ENCODE measurements around the gene ABCC6.
"Not testable (repeated sequence)": the region's sequence is repeated elsewhere in the genome, so short reads cannot be mapped to it uniquely, and the experiment has no call there.

ABCC6 gene

DNA sequence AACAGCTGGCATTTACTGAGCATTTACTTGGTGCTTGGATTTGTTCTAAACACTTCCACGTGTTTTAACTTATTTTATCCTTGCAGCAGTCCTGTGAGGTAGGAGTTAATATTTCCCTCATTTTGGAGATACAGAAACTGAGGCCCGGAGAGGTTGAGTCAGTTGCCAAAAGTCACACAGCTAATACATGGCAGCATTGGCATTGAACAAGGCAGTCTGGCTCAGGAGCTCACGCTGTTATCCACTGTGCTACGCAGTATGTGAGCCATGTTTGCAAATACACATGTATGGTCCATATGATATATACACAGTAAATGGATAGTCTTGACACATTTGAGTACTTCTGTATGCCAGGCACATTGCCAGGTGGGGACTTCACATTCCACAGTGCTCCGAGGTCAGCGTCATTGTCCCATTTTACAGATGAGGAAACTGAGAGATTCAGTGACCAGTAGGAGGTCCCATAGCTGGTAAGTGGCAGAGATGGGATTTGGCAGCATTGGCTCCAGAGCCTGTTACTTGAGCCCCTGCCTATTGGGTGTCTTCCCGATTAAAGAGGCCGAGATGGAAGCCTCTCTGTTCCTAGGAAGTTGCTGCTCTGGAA lies 110.7 kb downstream of the ABCC6 start:
- no peak for DNase-seq (ENCODE audit: low spot score)

DNA sequence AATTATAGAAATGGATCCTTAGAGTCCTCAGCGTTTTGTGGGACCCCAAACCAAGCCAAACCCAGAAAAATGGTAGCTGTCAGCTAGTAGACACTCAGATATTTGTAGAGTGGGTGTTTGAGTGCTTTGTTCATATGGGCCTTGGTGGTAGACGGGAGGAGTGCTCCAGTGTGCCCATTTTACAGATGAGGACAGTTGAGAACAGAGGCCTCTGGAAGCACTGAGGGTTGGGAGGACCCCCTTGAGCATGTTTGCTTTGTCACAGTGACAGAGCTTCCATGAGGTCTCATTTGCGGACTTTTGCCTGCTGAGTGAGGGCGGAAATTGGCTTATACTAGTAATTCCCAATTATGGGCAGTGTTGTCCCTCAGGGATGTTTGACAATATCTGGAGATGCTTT lies 111.7 kb downstream of the ABCC6 start:
- no peak for DNase-seq (ENCODE audit: low spot score)

DNA sequence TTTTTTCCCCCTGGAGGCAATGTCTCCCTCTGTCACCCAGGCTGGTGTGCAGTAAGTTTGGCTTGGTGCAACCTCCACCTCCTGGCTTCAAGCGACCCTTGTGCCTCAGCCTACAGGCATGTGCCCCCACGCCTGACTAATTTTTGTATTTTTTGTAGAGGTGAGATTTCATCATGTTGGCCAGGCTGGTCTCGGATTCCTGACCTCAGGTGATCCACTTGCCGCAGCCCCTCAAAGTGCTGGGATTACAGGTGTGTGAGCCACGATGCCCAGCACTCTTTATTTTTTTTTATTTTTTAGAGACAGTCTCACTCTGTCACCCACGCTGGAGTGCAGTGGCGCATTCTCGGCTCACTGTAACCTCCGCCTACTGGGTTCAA lies 113.2 kb downstream of the ABCC6 start:
- no peak for DNase-seq (ENCODE audit: low spot score)

DNA sequence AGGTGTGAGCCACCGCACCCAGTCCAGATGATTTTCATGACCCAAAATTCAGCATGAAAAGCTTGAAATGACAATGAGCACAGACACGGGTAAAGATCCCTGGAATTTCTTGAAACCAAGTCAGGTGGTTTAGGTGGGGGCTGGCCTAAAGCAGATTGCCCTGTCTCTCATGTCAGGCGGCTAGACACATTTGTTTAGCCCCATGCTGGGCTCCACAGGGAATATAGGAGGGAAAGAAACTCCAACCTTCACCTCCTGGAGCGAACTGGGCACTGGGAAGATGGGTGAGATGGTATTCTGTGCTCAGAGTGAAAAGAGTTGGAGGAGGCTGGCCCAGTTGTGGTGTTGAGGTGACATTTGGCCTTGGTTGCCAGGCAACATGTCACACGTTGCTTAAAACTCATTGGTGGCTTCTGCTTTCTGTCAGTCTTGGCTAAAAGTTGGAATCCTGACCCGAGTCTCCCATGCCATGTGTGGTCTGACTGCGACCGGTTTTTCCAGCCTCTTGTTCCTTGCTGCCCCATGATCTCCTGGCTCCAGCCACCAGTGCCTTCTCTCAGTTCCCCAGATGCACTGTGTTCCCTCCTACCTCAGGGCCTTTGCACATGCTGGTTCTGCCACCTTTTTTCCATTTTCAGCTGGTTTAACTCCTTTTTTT lies 113.7 kb downstream of the ABCC6 start:
- DNase-seq (ENCODE audit: low spot score), result no peak

DNA sequence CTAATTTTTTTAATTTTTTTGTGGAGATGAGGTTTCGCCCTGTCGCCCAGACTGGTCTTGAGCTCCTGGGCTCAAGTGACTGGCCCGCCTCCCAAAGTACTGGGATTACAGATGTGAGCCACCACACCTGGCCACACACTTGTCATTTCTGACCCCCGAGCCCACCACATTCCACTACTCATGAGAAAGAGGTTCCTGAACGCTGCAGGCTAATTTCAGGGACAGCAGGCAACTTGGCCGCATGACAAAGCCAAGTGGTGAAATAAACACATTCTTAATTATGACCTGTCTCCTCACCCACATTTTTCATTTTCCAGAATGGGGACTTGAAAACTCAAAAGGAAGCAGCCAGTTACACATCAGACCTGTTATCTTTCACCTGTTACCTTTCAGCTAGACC lies 114.5 kb downstream of the ABCC6 start:
- DNase-seq (ENCODE audit: low spot score), result no peak

DNA sequence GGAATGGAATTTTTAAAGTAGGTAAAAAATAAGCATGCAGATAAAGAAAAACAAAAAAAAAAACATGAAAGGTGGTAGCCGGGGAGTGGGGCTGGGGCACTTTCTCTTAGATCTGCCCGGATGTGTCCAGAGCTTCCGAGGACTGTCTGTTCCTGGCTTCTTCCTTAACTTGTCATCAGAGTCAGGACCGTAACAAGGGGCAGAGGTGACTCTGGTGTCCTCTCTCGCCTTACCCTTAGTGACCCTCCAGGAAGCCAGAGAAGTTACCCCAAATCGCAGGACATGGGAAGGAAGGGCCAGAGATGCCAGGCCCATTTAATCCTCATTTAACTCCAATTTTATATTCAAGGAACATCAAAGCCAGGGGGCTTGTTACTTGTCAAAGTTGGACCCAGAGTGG lies 115.5 kb downstream of the ABCC6 start:
- no peak for DNase-seq (ENCODE audit: low spot score)

DNA sequence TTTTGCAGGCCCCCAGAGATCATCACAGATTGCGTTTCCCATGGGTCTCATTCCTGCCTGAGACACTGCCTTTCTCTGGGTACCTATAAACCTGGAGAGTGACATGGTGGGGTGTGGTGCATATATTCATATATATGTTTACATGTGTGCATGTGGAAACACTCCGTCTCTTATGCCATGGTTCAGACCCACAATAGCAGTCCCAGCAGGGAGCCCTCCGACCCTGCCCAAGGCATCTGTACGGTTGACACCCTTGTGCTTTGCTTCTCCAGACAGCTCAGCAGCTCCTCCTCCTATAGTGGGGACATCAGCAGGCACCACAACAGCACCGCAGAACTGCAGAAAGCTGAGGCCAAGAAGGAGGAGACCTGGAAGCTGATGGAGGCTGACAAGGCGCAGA lies 116.8 kb downstream of the ABCC6 start:
- no peak for DNase-seq (ENCODE audit: low spot score)

DNA sequence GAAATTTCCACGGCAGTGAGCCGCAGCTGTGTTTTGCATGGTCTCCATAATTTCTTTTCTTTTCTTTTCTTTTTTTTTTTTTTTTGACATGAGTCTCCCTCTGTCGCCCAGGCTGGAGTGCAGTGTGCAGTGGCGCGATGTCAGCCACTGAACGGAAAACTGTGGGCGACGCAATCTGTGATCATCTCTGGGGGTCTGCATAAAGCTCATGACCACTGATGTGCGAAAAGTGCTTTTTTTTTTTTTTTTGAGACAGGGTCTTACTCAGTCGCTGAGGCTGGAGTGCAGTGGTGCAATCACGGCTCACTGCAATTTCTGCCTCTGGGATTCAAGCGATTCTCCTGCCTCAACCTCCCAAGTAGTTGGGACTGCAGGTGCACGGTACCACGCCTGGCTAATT lies 117.6 kb downstream of the ABCC6 start:
- DNase-seq (ENCODE audit: low spot score), result no peak

DNA sequence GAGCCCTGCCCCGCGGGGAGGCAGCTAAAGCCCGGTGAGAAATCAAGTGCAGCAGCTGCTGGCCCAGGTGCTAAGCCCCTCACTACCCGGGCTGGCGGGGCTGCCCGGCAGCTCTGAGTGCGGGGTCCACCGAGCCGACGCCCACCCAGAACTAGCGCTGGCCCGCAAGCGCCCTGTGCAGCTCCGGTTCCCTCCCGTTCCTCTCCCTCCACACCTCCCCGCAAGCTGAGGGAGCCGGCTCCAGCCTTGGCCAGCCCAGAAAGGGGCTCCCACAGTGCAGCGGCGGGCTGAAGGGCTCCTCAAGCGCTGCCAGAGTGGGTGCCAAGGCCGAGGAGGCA lies 118.5 kb downstream of the ABCC6 start:
- DNase-seq (ENCODE audit: low spot score), result not testable (repeated sequence)

DNA sequence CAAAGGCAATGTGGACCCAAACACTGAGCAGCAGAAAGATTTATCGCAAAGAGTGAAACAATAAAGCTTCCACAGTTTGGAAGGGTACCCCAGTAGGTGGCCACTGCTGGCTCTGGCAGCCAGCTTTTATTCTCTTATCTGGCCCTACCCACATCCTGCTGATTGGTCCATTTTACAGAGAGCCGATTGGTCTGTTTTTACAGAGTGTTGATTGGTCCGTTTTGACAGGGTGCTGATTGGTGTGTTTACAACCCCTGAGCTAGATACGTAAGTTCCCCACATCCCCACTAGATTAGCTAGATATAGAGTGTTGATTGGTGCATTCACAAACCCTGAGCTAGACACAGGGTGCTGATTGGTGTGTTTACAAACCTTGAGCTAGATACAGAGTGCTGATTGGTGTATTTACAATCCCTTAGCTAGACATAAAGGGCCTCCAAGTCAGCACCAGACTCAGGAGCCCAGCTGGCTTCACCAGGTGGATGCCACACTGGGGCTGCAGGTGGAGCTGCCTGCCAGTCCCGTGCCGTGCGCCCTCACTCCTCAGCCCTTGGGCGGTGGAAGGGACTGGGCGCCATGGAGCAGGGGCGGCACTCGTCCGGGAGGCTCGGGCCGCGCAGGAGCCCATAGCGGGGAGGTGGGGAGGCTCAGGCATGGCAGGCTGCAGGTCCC lies 119.0 kb downstream of the ABCC6 start:
- DNase-seq (ENCODE audit: low spot score), result not testable (repeated sequence)

DNA sequence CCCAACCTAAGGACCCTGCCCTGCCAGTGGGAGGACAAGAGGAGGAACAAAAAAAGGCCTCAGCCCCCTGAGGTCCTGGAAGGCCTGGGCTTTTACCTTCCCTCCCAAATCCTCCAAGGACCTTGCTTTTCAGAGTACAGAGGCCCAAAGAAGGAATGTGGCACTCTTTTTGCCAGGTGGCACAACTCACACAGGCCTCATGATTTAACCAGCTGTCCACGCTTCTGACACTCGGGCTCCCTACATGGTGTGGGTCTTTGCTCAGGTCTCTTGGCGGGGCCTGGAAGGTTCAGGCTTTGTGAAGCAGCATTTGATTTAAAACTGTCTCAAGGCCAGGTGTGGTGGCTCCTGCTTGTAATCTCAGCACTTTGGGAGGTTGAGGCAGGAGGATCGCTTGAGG lies 120.6 kb downstream of the ABCC6 start:
- DNase-seq (ENCODE audit: low spot score), result no peak

DNA sequence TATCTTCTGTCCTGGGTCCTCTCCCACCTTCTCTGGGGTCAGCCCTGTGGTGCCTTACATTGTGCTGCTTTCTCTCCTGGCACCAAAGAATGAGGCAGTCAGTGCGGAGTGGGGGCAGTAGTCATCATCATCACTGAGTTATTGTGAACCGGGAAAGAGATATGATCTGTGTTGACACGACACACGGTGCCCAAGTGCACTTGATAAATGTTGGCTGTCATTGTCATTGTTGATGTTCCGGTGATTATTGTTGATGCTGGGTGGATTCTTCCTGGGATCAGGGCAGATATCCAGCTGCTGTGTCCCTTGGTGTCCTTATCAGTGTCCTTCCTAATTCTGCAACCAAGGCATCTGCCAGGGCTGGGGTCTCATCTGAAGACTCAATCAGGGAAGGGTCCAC lies 121.7 kb downstream of the ABCC6 start:
- no peak for DNase-seq (ENCODE audit: low spot score)

DNA sequence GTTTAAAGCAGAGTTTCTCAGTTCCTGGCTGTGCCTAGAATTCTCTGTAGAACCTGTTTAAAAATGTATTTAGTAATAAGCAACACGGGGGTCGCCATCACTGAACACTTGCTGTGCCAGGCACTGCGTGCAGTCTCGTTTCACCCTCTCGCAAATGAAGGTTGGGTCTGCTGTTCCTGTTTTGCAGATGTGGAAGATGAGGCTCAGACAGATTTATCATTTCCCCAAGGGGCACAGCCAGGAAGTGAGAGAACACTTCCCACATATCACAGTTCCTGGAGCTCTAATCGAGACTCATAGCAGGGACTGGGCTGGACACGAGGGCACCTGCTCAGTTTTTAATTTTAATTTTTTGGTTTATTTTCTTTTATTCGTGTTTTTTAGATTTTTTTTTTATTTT lies 122.7 kb downstream of the ABCC6 start:
- DNase-seq (ENCODE audit: low spot score), result no peak

DNA sequence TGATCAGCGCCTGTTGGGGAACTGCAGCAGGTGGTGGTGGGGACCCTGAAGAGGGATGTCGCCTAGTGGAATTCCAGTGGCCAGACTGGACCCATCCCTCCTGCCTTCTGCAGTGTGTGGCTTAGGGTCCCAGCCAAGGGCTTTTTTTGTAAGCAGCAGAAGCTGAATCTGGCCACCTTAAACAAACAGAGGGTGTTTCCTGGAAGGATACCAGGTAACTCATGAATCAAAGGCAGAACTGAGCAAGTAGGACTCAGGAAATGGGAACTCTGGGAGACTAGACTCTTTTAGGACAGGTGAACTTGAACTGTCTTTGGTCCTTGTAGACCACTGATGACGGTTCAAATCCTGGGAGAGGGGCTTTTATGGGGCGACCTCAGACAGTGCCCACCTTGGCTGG lies 124.0 kb downstream of the ABCC6 start:
- DNase-seq (ENCODE audit: low spot score), result no peak

Data from left forelimb (tissue), 1 donor.